ENCODE results near the gene SYNPR.

- TF ChIP-seq POLR2A (IDR thresholded peaks at IDR 0.05) (no peak), CTCF (IDR thresholded peaks at IDR 0.05) (no peak), EP300 (IDR thresholded peaks at IDR 0.05) (no peak), POLR2AphosphoS5 (IDR thresholded peaks at IDR 0.05) (no peak)
Observed at GRCh38 chr3:63456901-63457300, 178.8 kb downstream of the SYNPR start.

Data from suprapubic skin (tissue), 4 donors.